Measurements from ENCODE around the gene PCDHGA11. TPM values are rescaled to one million over a fixed set of nuclear protein-coding genes. Genes with fewer than 3 reads are reported as not detected.

PCDHGA11 gene
- total and polyA plus RNA-seq, 9 of the 15 experiments (the other 6 are each of a cell fraction or from before 2014, with no cell fraction given), result 0.04 to 0.07 (median 0.04) TPM; not detected in 4

DNA sequence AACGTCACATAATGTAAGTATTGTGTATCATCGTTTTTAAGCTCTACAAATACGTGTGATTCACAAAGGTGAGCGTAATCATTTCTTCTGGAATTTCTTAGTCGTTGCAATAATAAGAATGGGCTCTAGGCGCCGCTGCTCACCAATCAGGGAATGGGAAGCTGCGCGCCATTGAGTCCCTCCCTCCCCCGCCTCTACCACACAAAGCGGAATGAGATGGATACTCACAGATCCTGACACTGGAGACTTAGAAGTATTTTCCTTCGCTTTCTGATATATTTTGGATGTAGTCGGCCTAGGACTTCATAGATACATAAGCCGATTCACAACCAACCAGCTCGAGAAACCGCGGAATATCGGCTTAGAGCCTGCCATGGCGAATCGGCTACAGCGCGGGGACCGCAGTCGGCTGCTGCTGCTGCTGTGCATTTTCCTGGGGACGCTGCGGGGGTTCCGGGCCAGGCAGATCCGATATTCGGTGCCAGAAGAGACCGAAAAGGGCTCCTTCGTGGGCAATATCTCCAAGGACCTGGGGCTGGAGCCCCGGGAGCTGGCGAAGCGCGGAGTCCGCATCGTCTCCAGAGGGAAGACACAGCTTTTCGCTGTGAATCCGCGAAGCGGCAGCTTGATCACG, at the start of gene PCDHGA11 (continued):
- TF ChIP-seq MAZ (CRISPR knock-in tag; conservative IDR thresholded peaks at IDR 0.05 in 1 of 2, IDR thresholded peaks at IDR 0.05 in 1 of 2), result peak in 1 of 2 experiments; percentile 33; a peak in 1 of 4 replicates
- TF ChIP-seq, protein P1, sequence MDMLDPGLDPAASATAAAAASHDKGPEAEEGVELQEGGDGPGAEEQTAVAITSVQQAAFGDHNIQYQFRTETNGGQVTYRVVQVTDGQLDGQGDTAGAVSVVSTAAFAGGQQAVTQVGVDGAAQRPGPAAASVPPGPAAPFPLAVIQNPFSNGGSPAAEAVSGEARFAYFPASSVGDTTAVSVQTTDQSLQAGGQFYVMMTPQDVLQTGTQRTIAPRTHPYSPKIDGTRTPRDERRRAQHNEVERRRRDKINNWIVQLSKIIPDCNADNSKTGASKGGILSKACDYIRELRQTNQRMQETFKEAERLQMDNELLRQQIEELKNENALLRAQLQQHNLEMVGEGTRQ (CRISPR knock-in tag; IDR thresholded peaks at IDR 0.05), result no peak

GRCh38 chr5:141371572-141372475, 49.0 kb upstream of the PCDHGA11 start:
- H3K9me3 ChIP-seq (replicated peaks; ENCODE audit: control insufficient read depth, insufficient read depth, low read depth, low read length), result no peaks in the 10 kb centered on the region
- POLR2A ChIA-PET, result interaction anchor here (0.6 kb wide), 1 partner anchor 1331 kb away, joined by 3 read pairs; no protein-coding TSS in a partner anchor
- ATAC-seq, result no peak

More at GRCh38 chr5:141371572-141372475, 49.0 kb upstream of the PCDHGA11 start:
- in situ Hi-C loops (cut with MboI) (no loop called here), intact Hi-C loops (cut with micrococcal nuclease) (loop anchor here (5.0 kb wide), 1 partner anchor 45 kb away; no protein-coding TSS in a partner anchor)
- Histone ChIP-seq H3K4me3 (no peak overlapping the region), H3K9ac (ENCODE audit: insufficient read depth in 1 of 2, low read depth in 2 of 2, low read length in 2 of 2) (no peak overlapping the region), H3K27me3 (ENCODE audit: control insufficient read depth in 2 of 2, insufficient read depth in 2 of 2, low read length in 2 of 2) (peaks cover 4 to 38% of the 10 kb centered on the region in 2 experiments), H3K9me1 (ENCODE audit: control insufficient read depth, insufficient read depth, low read length) (no peaks in the 10 kb centered on the region), H3K27ac (ENCODE audit: extremely low read depth, low read depth, low read length) (no peak overlapping the region), H3K79me2 (ENCODE audit: control insufficient read depth, insufficient read depth, low read length) (no peaks in the 10 kb centered on the region), H4K20me1 (replicated peaks; ENCODE audit: control insufficient read depth, insufficient read depth, low read length) (no peaks in the 10 kb centered on the region), H3K4me1 (replicated peaks in 1 of 2; ENCODE audit: control insufficient read depth in 2 of 2, insufficient read depth in 2 of 2, low read length in 2 of 2) (peaks cover 0 to 7% of the 10 kb centered on the region in 2 experiments; a peak in 1 of 5 replicates), H3K36me3 (ENCODE audit: control insufficient read depth, insufficient read depth, low read length) (no peaks in the 10 kb centered on the region), H3K4me2 (ENCODE audit: insufficient read depth, low read length) (no peak overlapping the region), H2AFZ (ENCODE audit: low read depth, low read length) (no peak overlapping the region)
- BruUV-seq (replicated peaks), result no TSS peak
- no peak for TF ChIP-seq E2F1 (CRISPR knock-in tag; IDR thresholded peaks at IDR 0.05)
- peak; percentile 50 to 59; a peak in 3 of 4 replicates for TF ChIP-seq NRF1 (conservative IDR thresholded peaks at IDR 0.05 in 1 of 2, IDR thresholded peaks at IDR 0.05 in 1 of 2)
- TF ChIP-seq SNRNP70 (optimal IDR thresholded peaks at IDR 0.05; ENCODE audit: low read depth, low read length), result no peak
- DNase-seq (ENCODE audit: extremely low read depth in 1 of 4, low spot score in 3 of 4) (no peak), FAIRE-seq (no peak)
- CTCF ChIA-PET (ENCODE audit: low intra/inter-chr PET ratio), result no interaction called here
- WGBS (ENCODE audit: insufficient coverage, low coverage, missing lambda C conversion rate), result 28% methylated on average over 47 of the region's 69 CpGs
